ENCODE data around the gene PLCXD1.
"Not testable (repeated sequence)": the region's sequence is repeated elsewhere in the genome, so short reads cannot be mapped to it uniquely, and the experiment has no call there.

The PLCXD1 gene

DNA sequence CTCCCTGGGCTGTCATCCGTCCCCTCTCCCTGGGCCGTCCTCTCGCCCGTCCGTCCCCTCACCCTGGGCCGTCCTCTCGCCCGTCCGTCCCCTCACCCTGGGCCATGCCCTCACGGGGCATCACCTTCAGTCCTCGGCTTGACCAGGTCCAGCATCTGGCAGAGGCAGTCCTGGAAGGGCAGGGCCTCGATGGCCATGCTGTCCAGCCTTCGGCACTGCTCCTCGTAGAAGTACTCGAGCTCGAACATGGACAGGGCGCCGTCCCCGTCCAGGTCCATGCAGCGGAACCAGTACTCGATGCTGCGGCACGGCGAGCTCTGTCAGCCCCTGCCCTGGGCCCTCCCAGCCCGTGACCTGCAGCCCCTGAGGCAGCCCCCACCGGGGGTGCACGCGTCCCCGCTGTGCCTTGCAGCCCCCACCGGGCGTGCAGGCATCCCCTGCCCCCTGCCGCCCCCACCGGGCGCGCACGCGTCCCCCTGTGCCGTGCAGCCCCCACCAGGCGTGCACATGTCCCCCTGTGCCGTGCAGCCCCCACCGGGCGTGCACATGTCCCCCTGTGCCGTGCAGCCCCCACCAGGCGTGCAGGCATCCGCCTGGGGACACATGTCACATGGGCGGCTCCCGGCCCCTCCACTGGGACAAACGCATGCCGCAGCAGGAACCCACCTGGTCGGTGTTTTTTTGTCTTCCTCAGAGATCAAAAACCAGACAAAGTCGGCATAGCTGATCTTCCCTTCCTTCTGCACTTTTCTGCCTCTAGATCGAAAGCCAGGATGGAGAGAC lies 59.7 kb downstream of the PLCXD1 start:
- H3K4me1 Mint-ChIP-seq (ENCODE audit: low read depth), result no peaks in the 10 kb centered on the region
- peaks cover 47% of the 10 kb centered on the region for H3K36me3 Mint-ChIP-seq (ENCODE audit: low read depth)
- H3K4me3 Mint-ChIP-seq, result no peak overlapping the region

DNA sequence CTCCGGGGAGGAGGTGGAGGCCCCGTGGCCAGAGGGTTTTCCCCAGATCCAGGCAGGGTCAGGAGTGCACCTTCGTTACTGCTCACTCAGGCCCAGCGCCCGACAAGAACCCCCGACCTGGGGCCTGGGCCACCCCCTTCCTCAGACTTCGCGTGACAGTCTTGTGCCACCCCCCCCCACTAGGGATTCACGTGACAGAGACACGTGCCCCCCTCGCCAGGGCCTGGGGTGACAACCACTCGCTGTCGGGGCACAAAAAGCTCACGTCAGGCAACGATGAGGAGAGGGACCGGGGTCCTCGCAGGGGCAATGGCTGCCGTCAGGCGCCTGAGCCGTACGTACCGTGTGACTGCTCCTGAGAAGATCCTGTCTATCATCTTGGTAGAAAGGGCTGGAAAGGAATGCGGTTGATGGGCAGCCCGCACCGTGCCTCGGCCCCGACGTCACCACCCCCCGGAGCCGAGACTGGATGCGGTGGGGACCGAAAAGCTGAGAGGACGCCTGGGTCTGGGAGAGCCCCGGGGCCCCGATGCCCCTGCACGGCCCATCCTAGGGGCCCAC lies 60.4 kb downstream of the PLCXD1 start:
- Mint-ChIP-seq H3K4me3 (no peak overlapping the region), H3K36me3 (ENCODE audit: low read depth) (peaks cover 40% of the 10 kb centered on the region), H3K9me3 (no peaks in the 10 kb centered on the region), H3K4me1 (ENCODE audit: low read depth) (no peaks in the 10 kb centered on the region), H3K27ac (no peak overlapping the region), H3K27me3 (no peaks in the 10 kb centered on the region)
- no peak for DNase-seq

More for the DNA sequence above, 59.7 kb downstream of the PLCXD1 start:
- Mint-ChIP-seq H3K27ac (no peak overlapping the region), H3K27me3 (no peaks in the 10 kb centered on the region), H3K9me3 (no peaks in the 10 kb centered on the region)
- DNase-seq, result no peak

DNA sequence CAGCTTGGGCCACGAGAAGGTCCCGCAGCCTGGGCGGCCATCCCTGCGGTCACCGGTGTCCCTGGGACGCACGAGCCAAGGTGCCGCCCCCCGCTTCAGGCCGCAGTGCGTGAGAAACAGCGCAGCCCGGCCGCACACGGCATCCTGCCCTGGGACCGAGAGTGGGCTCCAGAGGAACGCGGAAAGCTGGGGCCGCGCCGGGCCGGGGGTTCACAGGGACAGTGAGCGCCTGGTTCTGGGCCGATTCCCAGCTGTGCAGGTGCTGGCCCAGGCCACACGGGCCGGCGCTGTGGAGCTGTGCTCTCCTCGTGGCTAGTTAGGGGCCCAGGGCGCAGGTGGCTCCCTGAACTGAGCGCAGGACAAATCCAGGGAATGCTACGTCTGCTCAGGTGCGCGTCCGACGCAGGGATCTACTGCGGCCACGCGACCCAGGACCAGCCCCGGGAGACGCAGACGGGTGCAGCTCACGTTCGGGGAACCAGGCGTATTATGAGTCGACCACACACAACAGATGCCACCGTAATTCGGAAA lies 63.3 kb downstream of the PLCXD1 start:
- H3K9me3 Mint-ChIP-seq, result no peaks in the 10 kb centered on the region
- no peak overlapping the region for H3K27ac Mint-ChIP-seq
- H3K4me3 Mint-ChIP-seq, result no peak overlapping the region
- H3K36me3 Mint-ChIP-seq (ENCODE audit: low read depth), result peaks cover 29% of the 10 kb centered on the region
- H3K4me1 Mint-ChIP-seq (ENCODE audit: low read depth), result no peaks in the 10 kb centered on the region
- H3K27me3 Mint-ChIP-seq, result no peaks in the 10 kb centered on the region
- DNase-seq, result no peak

DNA sequence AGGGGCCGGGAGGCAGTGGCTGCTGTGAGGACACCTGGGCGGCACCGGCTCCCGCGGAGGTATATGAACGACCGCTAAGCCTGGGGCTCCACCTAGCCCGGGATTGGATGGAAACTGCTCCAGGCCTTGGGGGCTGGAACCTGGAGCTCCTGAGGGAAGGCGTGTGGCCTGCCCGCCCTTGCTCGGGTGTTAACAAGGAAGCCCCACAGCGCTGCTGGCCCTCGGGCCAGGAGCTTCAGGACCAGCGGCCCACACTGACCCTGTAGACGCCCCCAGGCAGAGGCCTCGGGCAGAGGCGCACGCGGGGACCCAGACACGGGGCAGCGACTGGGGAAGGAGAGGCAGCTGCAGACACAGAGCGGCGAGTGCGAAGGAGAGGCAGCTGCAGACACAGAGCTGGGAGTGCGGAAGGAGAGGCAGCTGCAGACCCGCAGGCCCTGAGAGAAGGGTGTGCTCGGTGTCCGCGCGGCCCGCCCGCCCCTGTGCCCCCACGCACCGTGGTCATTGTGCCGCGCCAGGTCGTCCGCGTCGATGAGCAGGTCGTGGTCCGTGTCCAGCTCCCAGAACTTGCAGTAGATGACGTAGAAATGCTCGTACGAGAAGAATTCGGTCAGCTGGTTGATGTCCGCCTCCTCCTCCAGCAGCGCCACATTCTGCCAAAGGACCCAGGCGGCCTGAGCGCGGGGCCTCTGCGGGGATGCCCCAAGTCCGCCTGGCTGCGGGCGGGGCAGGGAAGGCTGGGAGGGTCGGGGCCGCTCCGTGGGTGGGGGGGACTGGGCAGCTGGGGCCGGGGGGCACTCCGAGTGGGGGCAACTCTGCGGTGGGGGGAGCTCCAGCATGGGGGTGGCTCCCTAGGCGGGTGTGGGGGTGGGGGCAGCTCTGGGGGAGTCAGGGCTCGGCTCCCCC lies 64.1 kb downstream of the PLCXD1 start:
- H3K4me1 Mint-ChIP-seq (ENCODE audit: low read depth), result no peaks in the 10 kb centered on the region
- no peak overlapping the region for H3K27ac Mint-ChIP-seq
- no peaks in the 10 kb centered on the region for H3K9me3 Mint-ChIP-seq
- H3K27me3 Mint-ChIP-seq, result no peaks in the 10 kb centered on the region
- DNase-seq, result no peak
- no peak overlapping the region for H3K4me3 Mint-ChIP-seq
- H3K36me3 Mint-ChIP-seq (ENCODE audit: low read depth), result peaks cover 35% of the 10 kb centered on the region

DNA sequence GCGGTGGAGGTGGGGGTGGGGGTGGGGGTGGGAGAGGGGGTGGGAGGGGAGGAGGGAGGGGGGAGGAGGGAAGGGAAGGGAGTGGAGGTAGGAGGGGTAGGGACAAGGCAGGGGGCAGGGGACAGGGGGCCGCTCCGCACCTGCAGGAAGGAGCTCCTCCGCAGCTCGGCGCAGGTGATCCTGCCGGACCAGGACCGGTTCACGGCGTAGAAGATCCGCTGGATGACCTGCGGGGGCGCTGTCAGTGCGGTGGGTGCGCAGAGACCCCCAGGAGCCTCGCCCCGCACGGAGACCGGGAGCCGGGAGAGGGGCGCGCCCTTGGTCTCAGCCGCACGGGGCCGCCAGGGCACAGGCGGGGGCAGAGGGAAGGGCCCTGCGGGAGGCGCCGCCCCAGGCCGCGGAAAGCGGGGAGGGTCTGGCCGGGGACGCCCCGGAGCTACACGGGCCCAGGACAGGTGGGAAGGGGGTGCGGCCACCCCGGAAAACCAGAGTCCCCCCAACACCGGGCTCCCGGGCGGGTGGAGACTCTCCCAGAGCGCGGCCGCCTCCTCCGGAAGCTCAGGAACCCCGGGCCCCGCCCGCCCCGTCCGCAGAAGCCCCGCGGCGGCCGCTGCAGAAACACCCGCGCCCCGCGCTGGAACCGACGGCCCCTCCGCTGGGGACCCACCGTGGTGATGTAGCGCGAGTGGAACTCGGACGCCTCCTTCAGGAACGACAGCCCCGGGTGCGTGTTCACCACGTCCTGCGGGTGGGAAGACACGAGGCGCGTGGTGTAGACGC lies 65.0 kb downstream of the PLCXD1 start:
- no peak overlapping the region for H3K27ac Mint-ChIP-seq
- DNase-seq, result no peak
- H3K4me3 Mint-ChIP-seq, result no peak overlapping the region
- H3K4me1 Mint-ChIP-seq (ENCODE audit: low read depth), result no peaks in the 10 kb centered on the region
- no peaks in the 10 kb centered on the region for H3K27me3 Mint-ChIP-seq
- no peaks in the 10 kb centered on the region for H3K9me3 Mint-ChIP-seq
- peaks cover 32% of the 10 kb centered on the region for H3K36me3 Mint-ChIP-seq (ENCODE audit: low read depth)

DNA sequence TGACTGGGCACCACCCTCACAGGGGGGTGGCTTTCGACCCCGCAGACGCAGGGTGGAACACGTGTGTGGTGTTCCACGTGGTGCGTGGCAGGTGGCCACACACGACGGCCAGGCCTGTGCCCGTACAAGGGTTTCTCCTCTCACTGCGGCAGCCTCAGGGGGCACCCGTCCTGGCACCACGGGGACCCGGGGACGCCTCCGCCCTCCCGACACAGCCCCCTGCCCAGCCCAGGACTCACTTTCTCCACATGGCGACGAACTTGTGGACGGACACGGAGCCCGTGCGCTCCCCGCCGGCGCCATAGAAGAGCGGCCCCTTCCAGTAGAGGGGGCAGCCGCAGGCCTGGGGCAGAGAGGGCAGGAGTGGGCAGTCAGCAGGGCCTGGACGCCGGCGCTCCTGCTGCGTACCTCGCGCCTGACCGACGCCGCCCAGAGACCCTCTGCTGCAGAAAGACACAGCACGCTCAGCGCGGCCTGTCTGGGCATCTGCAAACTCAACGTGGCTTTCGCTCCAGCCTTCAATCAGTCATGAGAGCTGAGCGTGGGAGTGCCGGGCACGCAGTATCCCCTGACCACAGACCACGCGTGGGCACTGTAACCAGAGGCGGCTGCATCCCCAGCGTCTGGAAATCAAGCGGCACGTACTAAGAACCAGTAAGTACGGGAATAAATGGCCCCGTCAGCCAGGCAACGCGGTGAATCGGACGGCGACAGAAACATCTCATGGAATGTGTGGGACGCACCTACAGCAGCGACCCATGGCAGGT lies 66.4 kb downstream of the PLCXD1 start:
- no peak overlapping the region for H3K27ac Mint-ChIP-seq
- H3K27me3 Mint-ChIP-seq, result no peaks in the 10 kb centered on the region
- H3K9me3 Mint-ChIP-seq, result no peaks in the 10 kb centered on the region

DNA sequence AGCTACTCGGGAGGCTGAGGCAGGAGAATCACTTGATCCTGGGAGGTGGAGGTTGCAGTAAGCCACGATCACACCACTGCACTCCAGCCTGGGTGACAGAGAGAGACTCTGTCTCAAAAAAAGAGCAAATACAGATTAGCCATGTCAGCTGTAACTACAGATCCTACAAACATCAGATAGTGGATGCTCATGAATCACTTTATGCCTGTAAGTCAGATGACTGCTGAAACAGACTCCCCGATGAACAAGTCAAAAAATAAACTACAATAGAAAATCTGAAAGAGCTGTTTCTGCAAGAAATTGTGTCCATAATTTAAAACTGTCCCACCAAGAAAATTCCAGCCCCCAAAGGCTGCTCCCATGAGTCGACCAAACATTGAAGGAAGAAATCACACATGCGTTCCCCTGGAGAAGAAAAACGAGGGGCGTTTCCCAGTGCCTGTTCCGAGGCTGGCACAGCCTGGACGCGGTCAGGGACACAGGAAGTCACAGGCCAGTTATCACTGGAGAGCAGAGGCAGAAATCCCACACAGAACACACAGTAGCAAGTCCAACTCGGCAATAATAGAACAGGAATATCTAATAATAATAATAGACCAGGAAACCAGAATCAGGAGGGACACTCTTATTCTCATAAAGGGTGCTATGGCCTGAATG lies 67.4 kb downstream of the PLCXD1 start:
- no peaks in the 10 kb centered on the region for H3K4me1 Mint-ChIP-seq (ENCODE audit: low read depth)
- no peaks in the 10 kb centered on the region for H3K9me3 Mint-ChIP-seq
- H3K27me3 Mint-ChIP-seq, result no peaks in the 10 kb centered on the region
- H3K27ac Mint-ChIP-seq, result no peak overlapping the region
- no peak for DNase-seq
- H3K4me3 Mint-ChIP-seq, result no peak overlapping the region
- peaks cover 32% of the 10 kb centered on the region for H3K36me3 Mint-ChIP-seq (ENCODE audit: low read depth)

More for the DNA sequence above, 66.4 kb downstream of the PLCXD1 start:
- Mint-ChIP-seq H3K4me3 (no peak overlapping the region), H3K4me1 (ENCODE audit: low read depth) (no peaks in the 10 kb centered on the region), H3K36me3 (ENCODE audit: low read depth) (peaks cover 29% of the 10 kb centered on the region)
- no peak for DNase-seq

DNA sequence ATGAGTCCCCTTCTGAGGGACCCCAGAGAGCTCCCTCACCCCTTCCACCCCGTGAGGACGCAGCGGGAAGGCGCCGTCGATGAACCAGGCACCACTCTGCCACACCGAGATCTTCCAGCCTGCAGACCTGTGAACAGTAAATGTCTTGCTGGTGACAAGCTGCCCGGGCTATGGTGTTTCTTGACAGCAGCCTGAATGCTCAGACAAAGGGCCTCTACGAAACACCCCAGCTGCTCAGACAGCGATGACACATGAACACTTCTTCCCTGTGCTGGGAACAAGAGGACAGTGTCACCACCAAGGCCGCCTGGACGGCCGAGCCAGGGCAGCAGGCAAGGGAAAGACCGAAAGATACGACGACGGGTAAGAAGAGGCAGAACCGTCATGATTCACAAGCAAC lies 68.0 kb downstream of the PLCXD1 start:
- no peak overlapping the region for H3K4me3 Mint-ChIP-seq
- DNase-seq, result no peak
- no peaks in the 10 kb centered on the region for H3K9me3 Mint-ChIP-seq
- peaks cover 32% of the 10 kb centered on the region for H3K36me3 Mint-ChIP-seq (ENCODE audit: low read depth)
- H3K27me3 Mint-ChIP-seq, result no peaks in the 10 kb centered on the region
- H3K4me1 Mint-ChIP-seq (ENCODE audit: low read depth), result no peaks in the 10 kb centered on the region
- H3K27ac Mint-ChIP-seq, result no peak overlapping the region

DNA sequence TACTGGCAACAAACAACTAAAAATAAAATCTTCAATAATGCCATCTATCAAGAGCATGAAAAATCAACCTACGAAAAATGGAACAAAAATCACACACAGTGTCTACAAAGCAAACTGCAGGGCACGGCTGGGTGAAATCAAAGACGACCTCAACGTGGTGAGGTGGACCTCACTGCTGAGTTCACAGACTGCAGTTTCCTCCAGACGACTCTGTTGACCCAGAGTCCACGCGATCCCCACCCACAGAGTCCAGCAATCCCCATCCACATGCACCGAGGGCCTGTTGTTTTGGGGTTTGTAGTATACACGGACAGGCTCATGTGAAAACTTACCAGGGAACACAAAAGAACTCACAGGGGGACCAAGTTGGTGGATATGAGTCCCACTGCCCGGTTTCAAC lies 68.5 kb downstream of the PLCXD1 start:
- no peak for DNase-seq
- Mint-ChIP-seq H3K27ac (no peak overlapping the region), H3K4me1 (ENCODE audit: low read depth) (no peaks in the 10 kb centered on the region), H3K27me3 (no peaks in the 10 kb centered on the region), H3K4me3 (no peak overlapping the region), H3K9me3 (no peaks in the 10 kb centered on the region), H3K36me3 (ENCODE audit: low read depth) (peaks cover 30% of the 10 kb centered on the region)

DNA sequence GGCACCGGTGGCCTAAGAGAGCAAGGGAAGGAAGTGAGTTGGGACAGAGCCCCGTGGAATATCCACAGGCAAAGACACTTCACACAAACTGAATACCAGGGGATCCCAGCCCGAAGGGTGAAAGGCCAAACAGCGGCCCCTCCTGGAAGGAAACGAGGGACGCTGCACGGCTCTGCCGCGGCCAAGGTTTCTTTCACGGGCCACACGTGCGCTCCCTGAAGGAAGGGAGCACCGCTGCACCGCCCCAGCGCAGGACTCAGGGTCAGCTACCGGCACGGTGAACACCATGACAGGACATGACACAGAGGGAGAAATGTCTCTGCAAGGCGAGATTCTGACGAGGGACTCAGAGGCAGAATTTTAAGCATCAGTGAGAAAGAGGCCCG lies 69.0 kb downstream of the PLCXD1 start:
- DNase-seq, result no peak
- no peaks in the 10 kb centered on the region for H3K9me3 Mint-ChIP-seq
- H3K27me3 Mint-ChIP-seq, result no peaks in the 10 kb centered on the region
- H3K36me3 Mint-ChIP-seq (ENCODE audit: low read depth), result peaks cover 30% of the 10 kb centered on the region
- H3K4me3 Mint-ChIP-seq, result no peak overlapping the region
- H3K4me1 Mint-ChIP-seq (ENCODE audit: low read depth), result no peaks in the 10 kb centered on the region
- no peak overlapping the region for H3K27ac Mint-ChIP-seq

DNA sequence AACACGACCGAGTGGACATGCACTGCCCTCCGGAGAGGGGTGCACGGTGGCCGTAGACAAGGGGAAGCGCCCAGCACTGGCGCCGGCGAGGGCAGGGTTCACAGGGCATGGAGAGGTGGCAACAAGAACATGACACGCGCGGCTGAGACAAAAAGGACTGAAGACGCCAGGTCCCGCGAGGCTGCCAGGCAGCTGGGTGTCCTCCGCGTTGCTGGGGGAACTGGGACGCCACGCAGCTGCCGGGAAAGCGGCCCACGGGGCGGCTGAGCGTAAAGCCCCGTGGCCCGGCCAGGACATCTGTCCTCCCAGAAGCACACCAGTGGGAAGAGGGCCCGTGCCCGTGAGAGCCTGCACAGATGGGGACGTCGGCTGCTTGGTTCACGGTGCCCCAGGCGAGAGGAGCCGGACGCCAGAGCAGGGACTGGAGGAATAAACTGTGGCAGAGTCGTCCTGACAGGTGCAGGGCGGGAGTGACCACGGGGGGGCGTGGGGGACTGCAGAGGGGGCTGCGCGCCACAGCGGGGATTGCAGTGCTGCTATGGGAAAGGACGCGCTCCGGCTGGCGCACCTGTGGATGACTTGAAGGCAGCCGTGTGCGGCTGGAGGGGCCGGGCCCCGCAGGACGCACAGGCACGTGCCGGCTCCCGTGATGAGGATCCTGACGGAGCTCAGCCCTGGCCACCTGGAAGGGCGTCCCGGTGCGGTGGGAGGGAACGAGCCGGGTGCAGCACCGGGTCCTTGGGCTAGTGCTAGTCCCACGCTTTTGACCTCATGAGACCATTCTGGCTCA lies 69.5 kb downstream of the PLCXD1 start:
- Mint-ChIP-seq H3K4me1 (ENCODE audit: low read depth) (no peaks in the 10 kb centered on the region), H3K4me3 (no peak overlapping the region), H3K27ac (no peak overlapping the region), H3K36me3 (ENCODE audit: low read depth) (peaks cover 32% of the 10 kb centered on the region), H3K9me3 (no peaks in the 10 kb centered on the region), H3K27me3 (no peaks in the 10 kb centered on the region)
- DNase-seq, result no peak

DNA sequence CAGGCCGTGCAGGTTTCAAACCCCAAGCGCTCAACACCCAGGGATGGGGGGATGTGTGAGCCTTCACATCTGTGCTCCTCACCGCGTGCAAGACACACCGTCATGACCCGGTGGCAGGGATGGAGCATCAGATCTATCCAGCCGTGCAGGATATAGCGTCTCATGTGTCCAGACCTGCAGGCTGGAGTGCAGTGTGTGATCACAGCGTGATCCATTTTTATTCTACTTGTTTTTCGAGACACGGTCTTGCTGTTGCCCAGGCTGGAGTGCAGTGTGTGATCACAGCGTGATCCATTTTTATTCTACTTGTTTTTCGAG lies 70.1 kb downstream of the PLCXD1 start:
- H3K27me3 Mint-ChIP-seq; H3K9me3 Mint-ChIP-seq; H3K4me1 Mint-ChIP-seq (ENCODE audit: low read depth); H3K27ac Mint-ChIP-seq; DNase-seq; H3K4me3 Mint-ChIP-seq: not testable (repeated sequence)
- peaks cover 35% of the 10 kb centered on the region for H3K36me3 Mint-ChIP-seq (ENCODE audit: low read depth)

DNA sequence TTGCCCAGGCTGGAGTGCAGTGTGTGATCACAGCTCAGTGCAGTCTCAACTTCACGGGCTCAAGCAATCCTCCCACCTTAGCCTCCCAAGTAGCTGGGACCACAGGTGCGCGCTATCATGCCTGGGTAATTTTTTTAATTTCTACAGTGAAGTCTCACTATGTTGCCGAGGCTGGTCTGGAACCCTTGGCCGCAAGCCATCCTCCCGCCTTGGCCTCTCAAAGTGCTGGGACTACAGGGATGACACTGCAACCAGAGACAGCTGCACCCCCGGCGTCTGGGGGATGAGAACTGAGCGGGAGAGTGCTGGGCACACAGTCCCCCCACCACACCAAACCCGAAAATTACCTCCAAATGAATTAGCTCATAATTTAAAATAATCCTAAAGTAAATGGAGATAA lies 70.6 kb downstream of the PLCXD1 start:
- Mint-ChIP-seq H3K27me3 (no peaks in the 10 kb centered on the region), H3K4me1 (ENCODE audit: low read depth) (peaks cover 7% of the 10 kb centered on the region), H3K36me3 (ENCODE audit: low read depth) (peaks cover 38% of the 10 kb centered on the region), H3K9me3 (no peaks in the 10 kb centered on the region), H3K4me3 (no peak overlapping the region), H3K27ac (no peak overlapping the region)
- no peak for DNase-seq

Measured in activated T-cell treated with anti-CD3 and anti-CD28 coated beads, Interleukin-2, amount 50 U/mL, for 24 hours (primary cell).